Loucy (cell line): ENCODE measurements around the gene LIX1.

Source experiments
- EZH2phosphoT487 ChIP-seq: fragments of 200-600 bp; IDR thresholded peaks from 2 replicates; pipeline ENCODE4 v1.6.1; 2018; ENCODE audit warnings: antibody characterized with exemption, mild to moderate bottlenecking, moderate library complexity, borderline replicate concordance
- TF ChIP-seq, protein P1 (sequence below): fragments of 200-600 bp; sonication (generic); conservative IDR thresholded peaks from 2 replicates; pipeline ENCODE4 v1.5.1; 2014; ENCODE audit warnings: mild to moderate bottlenecking, antibody characterized with exemption, low read length

DNA sequence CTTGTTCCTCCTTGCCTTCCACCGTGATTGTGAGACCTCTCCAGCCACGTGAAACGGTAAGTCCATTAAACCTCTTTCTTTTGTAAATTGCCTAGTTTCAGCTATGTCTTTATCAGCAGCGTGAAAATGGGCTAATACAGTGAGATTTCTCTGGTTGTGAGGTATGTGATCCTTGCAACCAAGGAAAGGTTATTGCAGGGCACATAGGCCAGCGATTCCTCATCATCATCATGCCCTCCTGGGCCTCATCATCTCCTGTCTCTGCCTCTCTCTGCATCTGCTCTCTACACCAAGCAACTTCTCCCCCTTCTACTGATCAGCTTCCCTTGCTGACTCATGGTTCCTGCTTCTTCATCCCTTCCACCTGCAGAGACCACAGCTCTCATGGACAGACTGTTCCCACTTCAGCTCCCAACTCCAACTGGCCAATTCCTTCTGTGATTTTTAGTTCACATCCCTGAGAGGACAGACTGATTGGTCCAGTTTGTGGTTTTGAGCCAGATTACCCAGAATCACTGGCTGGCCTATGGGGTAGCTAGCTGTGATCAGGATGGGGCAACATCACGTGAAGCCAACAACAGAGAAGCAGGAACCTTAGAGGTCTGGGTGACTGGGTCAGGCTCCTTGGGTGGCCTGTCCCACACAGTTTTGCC lies 53.1 kb downstream of the LIX1 start:
- TF ChIP-seq, protein P1, sequence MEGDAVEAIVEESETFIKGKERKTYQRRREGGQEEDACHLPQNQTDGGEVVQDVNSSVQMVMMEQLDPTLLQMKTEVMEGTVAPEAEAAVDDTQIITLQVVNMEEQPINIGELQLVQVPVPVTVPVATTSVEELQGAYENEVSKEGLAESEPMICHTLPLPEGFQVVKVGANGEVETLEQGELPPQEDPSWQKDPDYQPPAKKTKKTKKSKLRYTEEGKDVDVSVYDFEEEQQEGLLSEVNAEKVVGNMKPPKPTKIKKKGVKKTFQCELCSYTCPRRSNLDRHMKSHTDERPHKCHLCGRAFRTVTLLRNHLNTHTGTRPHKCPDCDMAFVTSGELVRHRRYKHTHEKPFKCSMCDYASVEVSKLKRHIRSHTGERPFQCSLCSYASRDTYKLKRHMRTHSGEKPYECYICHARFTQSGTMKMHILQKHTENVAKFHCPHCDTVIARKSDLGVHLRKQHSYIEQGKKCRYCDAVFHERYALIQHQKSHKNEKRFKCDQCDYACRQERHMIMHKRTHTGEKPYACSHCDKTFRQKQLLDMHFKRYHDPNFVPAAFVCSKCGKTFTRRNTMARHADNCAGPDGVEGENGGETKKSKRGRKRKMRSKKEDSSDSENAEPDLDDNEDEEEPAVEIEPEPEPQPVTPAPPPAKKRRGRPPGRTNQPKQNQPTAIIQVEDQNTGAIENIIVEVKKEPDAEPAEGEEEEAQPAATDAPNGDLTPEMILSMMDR = no peak
- no peak for TF ChIP-seq EZH2phosphoT487
